Glomerular visceral epithelial cell (primary cell): Measurements from ENCODE around the gene MYO1C.
"Not testable (repeated sequence)": the region's sequence is repeated elsewhere in the genome, so short reads cannot be mapped to it uniquely, and the experiment has no call there.

Experiments used
- DNase-seq: peaks from one replicate; pipeline ENCODE4 v3.0.0-alpha.2; 2016; ENCODE audit errors: extremely low spot score

MYO1C gene

GRCh38 chr17:1492249-1493206 is at the start of gene MYO1C:
Gene MYO1C, minus strand, starts transcription at chr17:1492686. Its CDS starts 199 bp downstream, at chr17:1492487.
- no peak for DNase-seq

GRCh38 chr17:1541367-1541904 is 49.0 kb upstream of the MYO1C start:
- no peak for DNase-seq

GRCh38 chr17:1539811-1540210 is 47.3 kb upstream of the MYO1C start:
- DNase-seq: no peak

GRCh38 chr17:1535737-1536136 is 43.3 kb upstream of the MYO1C start:
- DNase-seq: no peak

GRCh38 chr17:1533661-1534325 is 41.3 kb upstream of the MYO1C start:
- no peak for DNase-seq

GRCh38 chr17:1532836-1533602 is 40.5 kb upstream of the MYO1C start:
- DNase-seq: no peak

- DNase-seq: no peak
Observed at GRCh38 chr17:1529863-1530262, 37.4 kb upstream of the MYO1C start.

- not testable (repeated sequence) for DNase-seq
Observed at GRCh38 chr17:1526876-1527275, 34.4 kb upstream of the MYO1C start.

GRCh38 chr17:1522626-1523025 is 30.1 kb upstream of the MYO1C start:
- DNase-seq: no peak

- no peak for DNase-seq
Observed at GRCh38 chr17:1521086-1521640, 28.7 kb upstream of the MYO1C start.

- DNase-seq: no peak
Observed at GRCh38 chr17:1519678-1520077, 27.2 kb upstream of the MYO1C start.

GRCh38 chr17:1518410-1518809 is 25.9 kb upstream of the MYO1C start:
- no peak for DNase-seq

- DNase-seq: peak; percentile 99
Observed at GRCh38 chr17:1516388-1517161, 24.1 kb upstream of the MYO1C start, which contains the start of gene INPP5K. Gene INPP5K, minus strand, starts transcription at chr17:1516612. Its CDS starts 113 bp downstream, at chr17:1516499.

GRCh38 chr17:1515640-1516387 is 23.3 kb upstream of the MYO1C start:
- peak; percentile 80 for DNase-seq

GRCh38 chr17:1512351-1512750 is 19.9 kb upstream of the MYO1C start:
- no peak for DNase-seq

GRCh38 chr17:1511756-1512321 is 19.4 kb upstream of the MYO1C start:
- DNase-seq: no peak

- no peak for DNase-seq
Observed at GRCh38 chr17:1511290-1511689, 18.8 kb upstream of the MYO1C start.

- DNase-seq: no peak
Observed at GRCh38 chr17:1509290-1509881, 16.9 kb upstream of the MYO1C start.

GRCh38 chr17:1508709-1509108 is 16.2 kb upstream of the MYO1C start:
- not testable (repeated sequence) for DNase-seq
